Measurements from ENCODE around the gene EXOC6B. TPM values are rescaled to one million over a fixed set of nuclear protein-coding genes. Genes with fewer than 3 reads are reported as not detected.

Gene EXOC6B
- total RNA-seq, 6 experiments from 2014 or later = 7.8 to 15.1 (median 9.1) TPM

GRCh38 chr2:72863046-72863445 lies 37.2 kb upstream of the EXOC6B start:
- no peak for DNase-seq
- Histone ChIP-seq H3K27me3 (no peaks in the 10 kb centered on the region), H3K4me3 (no peak overlapping the region)

GRCh38 chr2:72862239-72862988 lies 36.6 kb upstream of the EXOC6B start:
- H3K4me3 ChIP-seq = peak overlapping the region in 1 of 3 donors; percentile 15
- intact Hi-C loops (cut with DNase I) = loop anchor here in 1 of 2 donors (5.0 kb wide), 1 partner anchor 95 kb away; no protein-coding TSS in a partner anchor

More at GRCh38 chr2:72863046-72863445, 37.2 kb upstream of the EXOC6B start:
- no peak for TF ChIP-seq CTCF (IDR thresholded peaks at IDR 0.05)
- TF ChIP-seq POLR2A (IDR thresholded peaks at IDR 0.05) = no peak
- Histone ChIP-seq H3K36me3 (no peaks in the 10 kb centered on the region), H3K4me1 (peaks cover 0 to 5% (median 0%) of the 10 kb centered on the region in 4 donors), H3K9me3 (no peaks in the 10 kb centered on the region), H3K27ac (no peak overlapping the region)
- no peak for ATAC-seq
- WGBS (ENCODE audit: insufficient coverage, low coverage, low lambda C conversion rate, missing lambda C conversion rate) = 51% methylated on average over 8 of the region's 13 CpGs
- intact Hi-C loops (cut with DNase I) = loop anchor here in 1 of 2 donors (5.0 kb wide), 1 partner anchor 96 kb away; no protein-coding TSS in a partner anchor

GRCh38 chr2:72859831-72860262 lies 34.0 kb upstream of the EXOC6B start:
- Histone ChIP-seq H3K4me1 (peaks cover 0 to 5% (median 0%) of the 10 kb centered on the region in 4 donors), H3K27ac (no peak overlapping the region), H3K9me3 (no peaks in the 10 kb centered on the region), H3K36me3 (no peaks in the 10 kb centered on the region), H3K27me3 (no peaks in the 10 kb centered on the region), H3K4me3 (no peak overlapping the region)
- TF ChIP-seq CTCF (IDR thresholded peaks at IDR 0.05) (peak; percentile 46 to 70 (median 68)), POLR2A (IDR thresholded peaks at IDR 0.05) (no peak)
- ATAC-seq = peak; percentile 84 to 88 (median 87)
- peak in 2 of 3 donors; percentile 37 to 72 for DNase-seq
- intact Hi-C loops (cut with DNase I) = loop anchor here (5.0 kb wide), 2 partner anchors 88 to 93 kb away; no protein-coding TSS in a partner anchor
- WGBS (ENCODE audit: insufficient coverage, low coverage, low lambda C conversion rate, missing lambda C conversion rate) = 0% methylated on average over 3 of the region's 3 CpGs

More at GRCh38 chr2:72862239-72862988, 36.6 kb upstream of the EXOC6B start:
- H3K27me3 ChIP-seq = no peaks in the 10 kb centered on the region
- TF ChIP-seq CTCF (IDR thresholded peaks at IDR 0.05) = peak; percentile 88 to 100 (median 100)
- TF ChIP-seq POLR2A (IDR thresholded peaks at IDR 0.05) = no peak
- DNase-seq (peak; percentile 88 to 90 (median 89)), ATAC-seq (peak; percentile 99)
- H3K9me3 ChIP-seq = no peaks in the 10 kb centered on the region
- no peaks in the 10 kb centered on the region for H3K36me3 ChIP-seq
- WGBS (ENCODE audit: insufficient coverage, low coverage, low lambda C conversion rate, missing lambda C conversion rate) = 4% methylated on average over 19 of the region's 33 CpGs
- peaks cover 0 to 5% (median 0%) of the 10 kb centered on the region in 4 donors for H3K4me1 ChIP-seq
- H3K27ac ChIP-seq = no peak overlapping the region

- TF ChIP-seq POLR2A (IDR thresholded peaks at IDR 0.05) (no peak), CTCF (IDR thresholded peaks at IDR 0.05) (no peak)
- WGBS (ENCODE audit: insufficient coverage, low coverage, low lambda C conversion rate, missing lambda C conversion rate) = 17% methylated on average over 1 of the region's 7 CpGs
- Histone ChIP-seq H3K9me3 (no peaks in the 10 kb centered on the region), H3K27ac (no peak overlapping the region), H3K36me3 (no peaks in the 10 kb centered on the region), H3K4me3 (no peak overlapping the region), H3K4me1 (no peaks in the 10 kb centered on the region), H3K27me3 (no peaks in the 10 kb centered on the region)
- intact Hi-C loops (cut with DNase I) = no loop called here
- DNase-seq = no peak
- ATAC-seq = no peak
Observed at GRCh38 chr2:72851333-72851732, 25.5 kb upstream of the EXOC6B start.
